GM21367 (cell line): ENCODE data around the gene NOXRED1.
"Not testable (repeated sequence)": the region's sequence is repeated elsewhere in the genome, so short reads cannot be mapped to it uniquely, and the experiment has no call there.

Experiments
- ATAC-seq: cut with Tn5 transposase; IDR thresholded peaks from one replicate; pipeline ENCODE4 v1.9.1; 2021; ENCODE audit not compliant: unreplicated experiment

NOXRED1 gene, protein sequence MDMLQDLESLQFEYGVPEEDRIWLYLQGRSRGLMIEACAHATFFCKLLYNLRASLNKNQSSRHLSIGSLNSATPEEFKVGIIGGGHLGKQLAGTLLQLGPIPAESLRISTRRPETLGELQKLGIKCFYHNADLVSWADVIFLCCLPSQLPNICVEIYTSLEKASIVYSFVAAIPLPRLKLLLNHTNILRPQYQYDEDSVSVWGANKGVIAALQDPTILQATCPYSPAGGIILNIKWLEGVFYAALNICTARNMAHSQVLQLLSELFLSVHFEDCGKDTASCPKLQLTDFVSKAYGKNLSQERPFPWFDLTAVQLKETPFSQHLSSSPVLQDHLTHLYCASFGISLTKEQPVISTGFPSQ

DNA sequence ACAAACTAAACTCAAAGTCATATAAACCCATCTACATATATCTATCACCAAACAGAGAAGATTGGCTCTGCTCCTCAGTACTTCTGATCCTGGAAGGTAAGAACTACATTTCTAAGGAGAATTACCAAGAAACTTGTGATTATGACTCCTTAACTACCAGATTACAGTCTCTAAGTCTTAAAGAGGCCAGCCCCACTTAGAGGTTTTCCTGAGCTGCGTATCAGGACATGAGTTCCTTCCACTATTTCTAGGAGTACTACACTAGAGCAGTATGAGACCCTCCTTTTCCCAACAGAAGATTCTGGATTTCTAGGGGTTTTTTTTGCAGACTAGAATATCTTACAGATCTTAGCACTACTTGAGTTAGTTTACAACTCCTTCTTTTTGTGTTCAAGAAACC is at the start of gene NOXRED1:
NOXRED1 (minus strand) TSS at position 101 of the 400 bp plus-strand sequence. CDS start 634 bp downstream, outside the sequence.
- no peak for ATAC-seq

DNA sequence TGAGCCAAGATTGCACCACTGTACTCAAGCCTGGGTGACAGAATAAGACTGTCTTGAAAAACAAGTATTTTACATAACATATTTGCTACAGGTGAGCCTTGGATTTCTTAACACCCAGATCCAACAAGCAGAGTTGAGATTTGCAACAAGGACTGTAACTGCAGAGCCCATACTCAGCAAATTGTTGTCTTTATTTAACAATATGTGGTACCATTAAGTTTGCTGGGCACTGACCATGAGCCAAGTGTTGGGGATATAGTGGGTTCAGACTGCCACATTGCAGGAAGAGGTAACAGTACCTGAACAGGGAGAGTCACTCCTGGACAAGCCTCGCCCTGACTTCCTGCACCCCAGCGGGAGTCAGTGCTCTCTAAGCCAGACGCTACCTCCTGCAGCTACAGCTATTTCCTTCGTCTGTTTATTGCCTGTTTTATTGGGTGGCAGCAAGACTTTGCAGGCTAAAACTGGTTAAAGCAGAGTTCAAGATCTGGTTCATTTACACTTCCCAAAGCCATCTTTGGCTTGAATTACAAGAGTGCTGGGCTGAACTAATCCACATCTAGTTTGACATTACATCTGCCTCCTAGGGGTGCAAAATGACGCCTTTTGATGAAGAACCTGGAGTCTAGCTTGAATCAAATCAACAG is 47.0 kb upstream of the NOXRED1 start:
- no peak for ATAC-seq

- no peak for ATAC-seq
Observed at GRCh38 chr14:77469539-77469938, 46.2 kb upstream of the NOXRED1 start.

GRCh38 chr14:77469067-77469505 is 45.8 kb upstream of the NOXRED1 start:
- no peak for ATAC-seq

- no peak for ATAC-seq
Observed at GRCh38 chr14:77467801-77468200, 44.5 kb upstream of the NOXRED1 start.

DNA sequence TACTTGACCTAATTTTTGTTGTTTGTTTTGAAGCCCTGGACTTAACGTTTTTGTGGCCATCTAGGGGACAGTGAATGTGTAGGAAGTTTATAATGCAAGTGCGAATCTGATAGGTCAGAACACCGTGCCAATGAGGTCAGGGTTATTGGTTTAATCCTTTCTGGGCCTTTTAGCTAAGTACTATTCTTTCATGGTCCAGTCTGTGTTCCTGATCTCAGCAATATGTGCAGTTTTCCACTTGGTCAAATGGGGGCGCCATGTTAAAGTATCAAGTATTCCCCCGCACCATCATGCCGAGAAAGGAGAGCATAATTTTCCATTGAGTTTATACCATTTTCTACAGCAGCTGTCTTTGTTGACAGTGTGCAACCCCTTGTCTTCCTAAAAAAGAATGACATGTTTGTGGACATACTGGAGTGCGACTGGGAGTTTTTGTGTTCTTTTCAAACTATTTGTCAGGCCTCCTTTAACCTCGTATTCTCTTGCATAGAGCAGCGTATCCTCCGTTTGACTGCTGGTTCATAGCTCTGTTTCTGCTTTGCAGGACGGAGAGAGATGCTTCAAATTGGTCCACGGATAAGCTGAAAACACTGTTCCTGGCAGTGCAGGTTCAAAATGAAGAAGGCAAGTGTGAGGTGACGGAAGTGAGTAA is 35.9 kb upstream of the NOXRED1 start:
- no peak for ATAC-seq

GRCh38 chr14:77458249-77458950 is 35.1 kb upstream of the NOXRED1 start:
- peak; percentile 13 for ATAC-seq

DNA sequence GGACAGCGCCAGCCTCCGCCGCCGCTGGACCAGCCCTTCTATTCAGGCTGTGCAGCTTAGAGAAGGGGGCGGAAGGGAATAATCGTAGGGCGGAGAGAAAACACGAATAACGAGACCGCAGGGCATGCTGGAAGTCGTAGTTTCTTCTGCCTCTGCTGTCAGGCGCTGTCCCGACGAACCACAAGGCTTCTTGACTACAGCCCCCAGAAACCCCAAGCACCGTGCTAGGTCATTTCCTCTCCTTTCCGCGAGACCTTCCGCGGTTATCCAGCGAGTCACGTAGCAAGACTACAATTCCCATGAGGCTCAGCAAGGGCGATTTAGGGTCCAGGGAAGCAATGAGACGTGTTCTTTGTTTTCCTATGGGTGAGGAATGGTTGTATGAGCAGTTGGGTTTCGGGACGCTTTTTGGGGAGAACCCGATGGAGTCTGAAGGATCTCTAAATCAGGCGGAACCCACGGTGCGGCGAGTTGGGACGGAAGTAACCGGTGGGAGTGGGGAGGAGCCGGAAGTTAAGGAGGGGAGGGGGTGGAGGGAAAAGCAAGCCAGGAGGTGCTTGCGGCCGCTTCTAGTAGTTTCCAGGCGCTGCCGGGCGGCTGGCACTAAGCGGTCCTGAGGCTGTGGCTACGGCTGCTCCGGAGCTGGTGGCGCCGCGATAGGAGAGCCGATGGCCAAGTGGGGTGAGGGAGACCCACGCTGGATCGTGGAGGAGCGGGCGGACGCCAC is 34.4 kb upstream of the NOXRED1 start, which contains the start of the genes AHSA1 and VIPAS39:
AHSA1 (plus strand) TSS at position 572 of the 727 bp plus-strand sequence; CDS start at position 669, 97 bp downstream.
VIPAS39 (minus strand) TSS at position 80 of the 727 bp plus-strand sequence. CDS start 3,499 bp downstream, outside the sequence.
- peak; percentile 87 for ATAC-seq

GRCh38 chr14:77457115-77457521 is 33.8 kb upstream of the NOXRED1 start:
- ATAC-seq: no peak

DNA sequence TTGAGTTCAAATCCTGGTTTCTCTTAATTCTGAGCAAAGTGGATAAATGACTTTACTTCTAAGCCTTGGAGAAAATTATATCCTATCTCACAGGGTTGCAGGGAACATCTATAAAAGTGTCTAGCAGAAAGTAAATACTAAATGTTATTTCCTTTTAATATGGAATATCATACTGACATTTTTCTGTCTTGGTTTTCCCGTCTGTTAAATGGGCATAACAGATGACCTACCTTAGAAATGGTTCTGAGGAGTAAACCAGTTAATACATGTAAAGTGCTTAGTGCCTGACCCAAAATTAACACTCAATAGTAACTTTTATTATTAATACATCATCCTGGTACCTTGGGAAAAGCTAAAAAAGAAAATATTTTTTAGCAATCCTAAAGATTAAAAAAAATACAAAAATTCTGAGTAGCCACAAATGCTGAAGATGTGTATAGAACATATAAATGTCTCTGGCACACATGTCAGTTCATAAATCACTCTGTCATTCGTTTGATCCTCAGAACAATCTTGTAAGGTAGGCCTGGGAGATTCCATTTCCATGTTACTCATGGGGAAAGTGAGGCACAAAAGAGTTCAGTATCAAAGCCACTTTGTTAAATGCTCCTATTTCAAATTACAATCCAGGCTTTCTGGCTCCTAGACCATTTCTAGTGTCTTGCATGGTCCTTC is 32.8 kb upstream of the NOXRED1 start:
- ATAC-seq: no peak

DNA sequence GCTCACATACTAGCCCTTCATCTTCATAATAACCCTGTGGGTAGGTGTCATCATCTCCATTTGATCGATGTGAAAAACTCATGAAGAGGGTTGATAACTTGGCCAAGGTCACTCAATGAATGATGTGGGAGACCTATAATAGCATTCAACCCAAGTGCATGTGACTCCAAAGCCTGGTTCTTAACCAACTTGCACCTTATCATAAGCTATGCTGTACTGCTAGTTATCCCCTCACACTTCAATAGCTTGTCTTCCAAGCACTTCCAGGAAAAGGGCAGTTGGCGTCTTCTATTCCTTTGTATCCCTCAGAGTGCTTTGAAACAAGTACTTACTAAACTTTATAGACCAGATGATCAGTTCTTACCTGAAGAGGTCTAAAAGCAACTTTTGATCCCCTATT is 18.9 kb upstream of the NOXRED1 start:
- ATAC-seq: no peak

DNA sequence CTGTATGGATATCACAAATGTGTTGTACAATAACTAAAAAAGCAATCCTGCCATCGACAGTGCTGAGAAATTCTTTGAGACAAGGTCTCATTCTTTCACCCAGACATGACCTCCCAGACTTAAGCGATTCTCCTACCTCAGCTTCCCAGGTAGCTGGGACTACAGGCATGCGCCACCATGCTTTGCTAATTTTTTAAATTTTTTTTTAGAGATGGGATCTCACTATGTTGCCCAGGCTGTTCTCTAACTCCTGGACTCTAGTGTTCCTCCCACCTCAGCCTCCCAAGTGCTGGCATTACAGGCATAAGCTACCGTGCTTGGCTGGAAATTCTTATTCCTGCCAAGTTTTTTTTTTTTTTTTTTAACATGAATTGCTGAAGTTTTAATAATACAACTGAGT is 16.5 kb upstream of the NOXRED1 start:
- ATAC-seq: no peak

DNA sequence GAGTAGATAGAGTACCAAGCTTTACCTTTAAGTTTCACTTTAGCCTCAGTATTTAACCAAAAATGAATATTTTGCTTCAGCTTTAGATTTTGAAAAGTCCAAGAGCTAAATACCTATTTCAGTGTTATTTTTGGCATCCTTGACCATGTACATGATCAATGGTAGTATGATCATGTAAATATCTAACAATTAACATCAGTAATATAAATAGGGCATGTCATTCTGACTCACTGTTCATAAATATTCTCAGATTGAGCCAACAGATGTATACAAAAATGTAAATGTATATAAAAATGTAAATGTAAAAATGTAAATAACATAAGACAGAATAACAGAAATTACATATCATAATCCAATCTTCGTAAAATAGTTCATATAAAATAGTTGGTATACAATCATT is 15.3 kb upstream of the NOXRED1 start:
- no peak for ATAC-seq

DNA sequence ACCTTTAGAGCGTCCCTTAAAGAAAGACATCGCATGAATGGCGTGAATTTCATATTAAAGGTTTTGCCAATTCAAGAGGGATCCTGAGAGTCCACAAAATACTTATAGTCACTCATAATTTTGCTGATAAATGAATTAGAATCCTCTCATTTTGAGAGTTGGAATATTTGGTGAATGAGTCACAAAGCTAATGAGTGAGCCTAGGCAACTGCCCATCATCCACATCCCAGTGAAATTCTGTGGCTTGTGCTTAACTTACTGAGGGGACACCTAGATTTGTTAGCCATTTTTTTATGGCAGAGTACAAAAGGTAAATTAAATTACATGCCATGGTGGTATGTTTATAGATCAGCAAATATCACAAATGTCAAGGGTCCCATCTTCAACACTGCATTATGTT is 12.7 kb upstream of the NOXRED1 start:
- ATAC-seq: no peak

DNA sequence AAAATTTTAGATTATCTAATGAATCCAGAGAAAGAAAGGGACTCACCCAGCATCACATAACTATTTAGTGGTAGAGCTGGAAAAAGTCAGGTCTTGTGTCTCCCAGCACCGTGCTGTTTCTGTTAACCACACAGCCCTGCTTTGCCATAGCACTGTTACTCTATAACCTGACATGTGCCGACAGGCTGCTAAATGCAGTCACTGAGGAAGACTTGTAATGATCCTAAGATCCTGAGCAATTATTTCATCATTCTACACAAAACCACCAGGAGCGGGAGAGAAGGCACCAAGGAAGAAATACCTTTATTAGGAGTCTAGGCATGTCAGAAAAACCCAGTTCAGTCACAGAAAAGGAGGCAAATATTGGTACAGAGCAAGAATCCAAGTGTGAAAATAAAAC is 3.1 kb upstream of the NOXRED1 start:
- ATAC-seq: no peak

DNA sequence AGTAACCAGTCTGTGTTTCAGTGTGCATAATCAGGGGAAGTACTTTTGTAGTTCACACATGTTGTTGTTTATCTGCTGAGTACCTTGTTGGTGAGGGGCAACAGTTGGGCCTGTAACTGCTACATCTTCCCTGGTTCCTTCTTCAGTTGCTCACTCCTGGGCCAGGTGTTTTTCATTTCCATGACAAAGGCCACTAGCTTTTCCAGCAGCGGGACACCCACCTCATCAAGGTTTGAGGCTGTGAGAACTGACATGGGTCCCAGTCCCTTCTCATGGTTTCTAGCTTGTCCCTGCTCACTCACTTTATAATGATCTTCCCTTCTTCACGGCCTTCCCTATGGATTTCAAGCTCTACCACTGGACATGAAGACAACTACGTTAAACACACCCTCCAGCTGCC is 1.5 kb upstream of the NOXRED1 start:
- ATAC-seq: no peak

- ATAC-seq: no peak
Observed at GRCh38 chr14:77421201-77421600, 2.1 kb downstream of the NOXRED1 start.

DNA sequence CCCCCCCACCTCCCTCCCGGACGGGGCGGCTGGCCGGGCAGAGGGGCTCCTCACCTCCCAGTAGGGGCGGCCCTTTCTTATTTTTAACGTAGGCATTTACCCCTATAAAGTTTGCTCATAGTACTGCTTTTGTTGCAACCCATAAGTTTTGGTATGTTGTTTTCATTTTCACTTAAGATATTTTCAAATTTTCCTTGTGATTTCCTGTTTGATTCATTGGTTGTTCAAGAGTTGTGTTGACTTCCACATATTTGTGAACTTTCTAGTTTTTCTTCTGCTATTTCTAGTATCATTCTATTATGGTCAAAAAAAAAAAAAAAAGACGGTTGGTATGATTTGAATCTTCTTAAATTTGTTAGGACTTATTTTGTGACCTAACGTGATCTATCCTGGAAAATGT is 6.5 kb downstream of the NOXRED1 start:
- ATAC-seq: no peak

DNA sequence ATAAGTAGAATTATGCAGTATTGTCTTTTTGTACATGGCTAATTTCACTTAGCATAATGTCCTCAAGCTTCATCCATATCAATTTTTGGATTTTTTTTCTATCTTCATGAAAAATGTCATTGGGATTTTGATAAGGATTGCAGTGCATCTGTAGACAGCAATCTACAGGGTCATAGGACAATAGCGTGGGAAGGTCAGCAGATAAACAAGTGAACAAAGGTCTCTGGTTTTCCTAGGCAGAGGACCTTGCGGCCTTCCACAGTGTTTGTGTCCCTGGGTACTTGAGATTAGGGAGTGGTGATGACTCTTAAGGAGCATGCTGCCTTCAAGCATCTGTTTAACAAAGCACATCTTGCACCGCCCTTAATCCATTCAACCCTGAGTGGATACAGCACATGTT is 7.2 kb downstream of the NOXRED1 start:
- not testable (repeated sequence) for ATAC-seq
